Ishikawa (cell line): Measurements from ENCODE around the gene LMF1.

ENCODE experiments used
- CEBPB ChIP-seq: IDR thresholded peaks from 2 replicates; pipeline ENCODE4 v1.6.1; 2012
- CREB1 ChIP-seq: IDR thresholded peaks from 2 replicates; pipeline ENCODE4 v1.6.1; 2012; ENCODE audit warnings: low read depth
- EGR1 ChIP-seq: IDR thresholded peaks from 2 replicates; pipeline ENCODE4 v1.6.1; 2012
- EP300 ChIP-seq: IDR thresholded peaks from 2 replicates; pipeline ENCODE4 v1.6.1; 2012; ENCODE audit warnings: borderline replicate concordance
- FOXM1 ChIP-seq: IDR thresholded peaks from 2 replicates; pipeline ENCODE4 v1.6.1; 2012; ENCODE audit warnings: low read depth, borderline replicate concordance
- MAX ChIP-seq: IDR thresholded peaks from 2 replicates; pipeline ENCODE4 v1.6.1; 2012
- NFIC ChIP-seq: IDR thresholded peaks from 2 replicates; pipeline ENCODE4 v1.6.1; 2012
- RAD21 ChIP-seq: IDR thresholded peaks from 2 replicates; pipeline ENCODE4 v1.6.1; 2012; ENCODE audit warnings: low read depth
- REST ChIP-seq: IDR thresholded peaks from 2 replicates; pipeline ENCODE4 v1.6.1; 2012; ENCODE audit warnings: low read depth, mild to moderate bottlenecking
- TAF1 ChIP-seq: IDR thresholded peaks from 2 replicates; pipeline ENCODE4 v1.6.1; 2012; ENCODE audit warnings: low read depth, mild to moderate bottlenecking
- TCF12 ChIP-seq: IDR thresholded peaks from 2 replicates; pipeline ENCODE4 v1.6.1; 2012; ENCODE audit warnings: low read depth
- TEAD4 ChIP-seq: IDR thresholded peaks from 2 replicates; pipeline ENCODE4 v1.6.1; 2012
- USF1 ChIP-seq: IDR thresholded peaks from 2 replicates; pipeline ENCODE4 v1.6.1; 2012
- YY1 ChIP-seq: IDR thresholded peaks from 2 replicates; pipeline ENCODE4 v1.6.1; 2012; ENCODE audit warnings: low read depth
- ZBTB7A ChIP-seq: IDR thresholded peaks from 2 replicates; pipeline ENCODE4 v1.6.1; 2012; ENCODE audit warnings: low read depth

Gene LMF1

GRCh38 chr16:840561-841454, 130.0 kb downstream of the LMF1 start:
- TF ChIP-seq ZBTB7A (no peak), USF1 (no peak), FOXM1 (no peak), TAF1 (no peak), EGR1 (no peak), YY1 (no peak), TEAD4 (no peak), CEBPB (no peak), MAX (no peak), CREB1 (no peak), EP300 (no peak), REST (no peak), RAD21 (no peak), TCF12 (no peak), NFIC (no peak)

GRCh38 chr16:839643-840408, 131.0 kb downstream of the LMF1 start:
- TF ChIP-seq YY1 (no peak), EP300 (no peak), REST (no peak), CEBPB (no peak), ZBTB7A (no peak), USF1 (no peak), CREB1 (no peak), NFIC (no peak)

GRCh38 chr16:838741-839140, 132.0 kb downstream of the LMF1 start:
- TF ChIP-seq YY1 (no peak), TEAD4 (no peak), CEBPB (no peak), TCF12 (no peak), ZBTB7A (no peak), EP300 (no peak), USF1 (no peak), TAF1 (no peak), MAX (no peak), FOXM1 (no peak), EGR1 (no peak), NFIC (no peak), RAD21 (no peak), REST (no peak), CREB1 (no peak)
